GM19193 (cell line): ENCODE measurements around the gene TMEM181.

Experiments
- POLR2A ChIP-seq: IDR thresholded peaks from 4 replicates; pipeline ENCODE4 v1.6.1; 2011; ENCODE audit not compliant: insufficient read depth, insufficient read length; ENCODE audit errors: extremely low read depth

The TMEM181 gene

GRCh38 chr6:158559895-158560835 is at the start of gene TMEM181:
Gene TMEM181 (plus strand): TSS chr6:158560091. CDS start chr6:158560225, 134 bp downstream.
- TF ChIP-seq POLR2A = peak; percentile 93

GRCh38 chr6:158512809-158513208 is 47.1 kb upstream of the TMEM181 start:
- no peak for TF ChIP-seq POLR2A

- TF ChIP-seq POLR2A = no peak
Observed at GRCh38 chr6:158514176-158514575, 45.7 kb upstream of the TMEM181 start.

- TF ChIP-seq POLR2A = no peak
Observed at GRCh38 chr6:158514991-158515390, 44.9 kb upstream of the TMEM181 start.

- no peak for TF ChIP-seq POLR2A
Observed at GRCh38 chr6:158516098-158516497, 43.8 kb upstream of the TMEM181 start.

- TF ChIP-seq POLR2A = no peak
Observed at GRCh38 chr6:158517038-158517437, 42.9 kb upstream of the TMEM181 start.

GRCh38 chr6:158517581-158517980 is 42.3 kb upstream of the TMEM181 start:
- TF ChIP-seq POLR2A = no peak

GRCh38 chr6:158518191-158519127 is 41.4 kb upstream of the TMEM181 start:
- TF ChIP-seq POLR2A = peak; percentile 46

- TF ChIP-seq POLR2A = no peak
Observed at GRCh38 chr6:158519300-158519699, 40.6 kb upstream of the TMEM181 start.

GRCh38 chr6:158519761-158520160 is 40.1 kb upstream of the TMEM181 start:
- no peak for TF ChIP-seq POLR2A

GRCh38 chr6:158521759-158522158 is 38.1 kb upstream of the TMEM181 start:
- no peak for TF ChIP-seq POLR2A

GRCh38 chr6:158522616-158523015 is 37.3 kb upstream of the TMEM181 start:
- no peak for TF ChIP-seq POLR2A

- TF ChIP-seq POLR2A = no peak
Observed at GRCh38 chr6:158524311-158524710, 35.6 kb upstream of the TMEM181 start.

- no peak for TF ChIP-seq POLR2A
Observed at GRCh38 chr6:158528826-158529225, 31.1 kb upstream of the TMEM181 start.

GRCh38 chr6:158529629-158530028 is 30.3 kb upstream of the TMEM181 start:
- TF ChIP-seq POLR2A = no peak

- no peak for TF ChIP-seq POLR2A
Observed at GRCh38 chr6:158531566-158531965, 28.3 kb upstream of the TMEM181 start.

GRCh38 chr6:158531970-158532369 is 27.9 kb upstream of the TMEM181 start:
- no peak for TF ChIP-seq POLR2A
